Astrocyte of the cerebellum (primary cell): Measurements from ENCODE around the gene ADGRG3.

Source experiments
- DNase-seq: peaks from one replicate; pipeline ENCODE4 v3.0.0-alpha.2; 2011; ENCODE audit warnings: low read depth
- H3K4me3 ChIP-seq: 2 replicates; pipeline ENCODE4 v1.5.1; 2011; ENCODE audit warnings: mild to moderate bottlenecking, low read depth, low read length, moderate library complexity
- in situ Hi-C: cut with HindIII; loops from 2 replicates; pipeline ENCODE4 v1.10.0; 2017; ENCODE audit warnings: low sequenced_read_pairs
- TF ChIP-seq, protein P1 (sequence below): IDR thresholded peaks from 2 replicates; pipeline ENCODE4 v1.5.1; 2012; ENCODE audit warnings: low read length, low read depth, moderate library complexity, mild to moderate bottlenecking; ENCODE audit errors: missing control alignments

The ADGRG3 gene

DNA sequence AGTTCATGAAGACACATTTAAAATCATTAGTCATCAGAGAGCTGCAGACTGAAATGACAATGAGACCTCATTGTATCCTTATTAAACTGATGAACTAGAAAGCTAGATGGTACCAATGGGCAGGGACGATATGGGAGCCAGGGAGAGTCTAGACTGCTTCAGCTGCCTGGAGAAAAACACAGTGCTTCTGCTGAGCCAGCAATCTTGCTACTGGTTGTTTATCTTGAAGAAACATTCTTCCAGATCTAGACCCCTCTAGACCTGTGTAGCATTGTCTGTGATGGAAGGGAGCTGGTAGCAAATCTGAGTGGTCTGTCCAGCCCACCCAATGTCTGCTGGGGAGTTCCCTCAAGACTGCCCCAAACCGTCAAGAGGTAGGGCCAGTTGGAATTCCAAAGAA is 24.5 kb downstream of the ADGRG3 start:
- in situ Hi-C loops, result no loop called here
- no peak overlapping the region for H3K4me3 ChIP-seq
- TF ChIP-seq, protein P1, sequence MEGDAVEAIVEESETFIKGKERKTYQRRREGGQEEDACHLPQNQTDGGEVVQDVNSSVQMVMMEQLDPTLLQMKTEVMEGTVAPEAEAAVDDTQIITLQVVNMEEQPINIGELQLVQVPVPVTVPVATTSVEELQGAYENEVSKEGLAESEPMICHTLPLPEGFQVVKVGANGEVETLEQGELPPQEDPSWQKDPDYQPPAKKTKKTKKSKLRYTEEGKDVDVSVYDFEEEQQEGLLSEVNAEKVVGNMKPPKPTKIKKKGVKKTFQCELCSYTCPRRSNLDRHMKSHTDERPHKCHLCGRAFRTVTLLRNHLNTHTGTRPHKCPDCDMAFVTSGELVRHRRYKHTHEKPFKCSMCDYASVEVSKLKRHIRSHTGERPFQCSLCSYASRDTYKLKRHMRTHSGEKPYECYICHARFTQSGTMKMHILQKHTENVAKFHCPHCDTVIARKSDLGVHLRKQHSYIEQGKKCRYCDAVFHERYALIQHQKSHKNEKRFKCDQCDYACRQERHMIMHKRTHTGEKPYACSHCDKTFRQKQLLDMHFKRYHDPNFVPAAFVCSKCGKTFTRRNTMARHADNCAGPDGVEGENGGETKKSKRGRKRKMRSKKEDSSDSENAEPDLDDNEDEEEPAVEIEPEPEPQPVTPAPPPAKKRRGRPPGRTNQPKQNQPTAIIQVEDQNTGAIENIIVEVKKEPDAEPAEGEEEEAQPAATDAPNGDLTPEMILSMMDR, result no peak
- DNase-seq, result no peak

DNA sequence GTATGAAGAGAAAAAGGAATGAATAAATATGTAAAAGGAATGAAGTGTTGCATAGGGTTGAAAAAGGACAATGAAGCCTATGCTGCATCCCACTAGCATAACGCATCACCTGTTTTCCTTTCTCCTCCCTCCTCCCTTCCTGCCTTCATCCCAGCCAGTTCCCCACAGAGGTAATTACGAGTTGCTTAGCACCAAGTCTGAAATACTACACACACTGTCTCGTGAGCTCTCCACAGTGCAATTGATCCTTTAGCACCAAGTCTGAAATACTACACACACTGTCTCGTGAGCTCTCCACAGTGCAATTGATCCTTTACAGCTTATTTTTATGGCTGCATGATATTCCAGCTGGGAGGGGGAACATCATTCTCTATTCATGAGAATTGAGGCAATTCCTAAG is 25.4 kb downstream of the ADGRG3 start:
- DNase-seq, result no peak
- in situ Hi-C loops, result no loop called here
- no peak overlapping the region for H3K4me3 ChIP-seq
- TF ChIP-seq, protein P1, result no peak

- H3K4me3 ChIP-seq, result peak overlapping the region; percentile 39
- no peak for DNase-seq
- in situ Hi-C loops, result no loop called here
- TF ChIP-seq, protein P1, result no peak
Measured at GRCh38 chr16:57694231-57694724, 26.2 kb downstream of the ADGRG3 start.

GRCh38 chr16:57694725-57695679 is 26.9 kb downstream of the ADGRG3 start, which contains the start of gene DRC7:
Gene DRC7 (plus strand): TSS chr16:57694806. CDS start chr16:57697950, 3,144 bp downstream.
- TF ChIP-seq, protein P1, result no peak
- in situ Hi-C loops, result no loop called here
- H3K4me3 ChIP-seq, result peak within 1 kb of the TSS; percentile 39
- DNase-seq, result no peak

GRCh38 chr16:57695680-57696069 is 27.6 kb downstream of the ADGRG3 start:
- in situ Hi-C loops, result no loop called here
- no peak for DNase-seq
- TF ChIP-seq, protein P1, result no peak
- no peak overlapping the region for H3K4me3 ChIP-seq

DNA sequence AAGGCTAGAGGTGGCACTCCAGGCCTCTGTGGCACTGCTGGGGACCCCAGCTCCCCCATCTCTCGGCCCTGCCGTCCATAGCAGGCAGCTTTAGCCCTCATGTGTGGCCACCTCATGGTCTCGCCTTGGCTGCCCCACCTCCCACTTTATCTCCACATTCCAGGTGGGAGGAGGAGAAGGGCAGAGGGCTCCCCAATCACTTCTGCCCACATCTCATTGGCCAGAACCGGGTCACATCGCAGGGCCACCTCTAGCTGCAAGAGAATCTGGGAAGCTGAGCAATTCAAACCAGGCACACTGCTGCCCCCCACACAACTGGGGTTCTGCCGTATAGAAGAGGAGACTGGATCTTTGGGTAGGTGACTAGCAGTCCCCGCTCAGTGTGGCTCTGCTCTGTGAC is 28.1 kb downstream of the ADGRG3 start:
- no peak for DNase-seq
- TF ChIP-seq, protein P1, result no peak
- no peak overlapping the region for H3K4me3 ChIP-seq
- in situ Hi-C loops, result no loop called here
